ENCODE measurements around the gene USP46. TPM values are rescaled to one million over a fixed set of nuclear protein-coding genes. Genes with fewer than 3 reads are reported as not detected.

Gene USP46
- total RNA-seq, 2 experiments from 2014 or later, result 13.1 to 15.0 TPM

DNA sequence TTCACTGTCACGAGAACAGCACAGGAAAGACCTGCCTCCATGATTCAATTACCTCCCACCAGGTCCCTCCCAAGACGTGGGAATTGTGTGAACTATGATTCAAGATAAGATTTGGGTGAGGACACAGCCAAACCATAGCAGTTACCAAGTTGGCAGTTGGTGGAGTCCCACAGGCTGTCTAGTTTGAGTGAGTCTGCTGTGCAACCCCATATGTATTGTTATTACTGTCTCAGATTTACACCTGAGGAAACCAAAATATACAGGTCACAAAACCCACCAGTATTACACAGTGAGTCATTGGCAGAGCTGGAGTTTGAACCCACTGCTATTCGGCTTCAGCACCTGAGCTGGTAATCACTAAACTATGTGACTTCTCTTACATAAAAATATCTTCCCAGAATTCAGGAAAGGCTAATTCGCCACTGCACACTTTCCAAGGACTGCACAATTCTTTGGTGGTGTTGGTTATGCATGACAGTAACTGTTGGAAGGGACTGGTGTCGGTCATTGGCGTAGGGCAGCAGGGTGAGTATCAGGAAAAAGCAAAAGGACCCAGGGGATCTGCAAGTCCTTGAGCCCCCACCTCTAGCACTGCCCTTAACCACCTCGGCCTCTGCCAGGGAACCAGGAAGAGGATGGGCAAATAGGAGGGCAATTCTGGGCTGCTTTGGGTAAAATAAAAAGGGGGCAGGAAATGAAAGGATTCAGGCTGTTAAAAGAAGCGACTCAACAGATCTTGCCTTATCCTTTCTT is 110.1 kb downstream of the USP46 start:
- ChIA-PET CTCF (interaction anchor here (1.2 to 5.3 kb wide), 2 partner anchors 116 to 435 kb away, joined by 4 to 58 read pairs; no protein-coding TSS in a partner anchor), POLR2A (no interaction called here)
- DNase-seq, result no peak
- Mint-ChIP-seq H3K27me3 (peaks cover 14% of the 10 kb centered on the region), H3K36me3 (ENCODE audit: low read depth) (no peaks in the 10 kb centered on the region), H3K4me1 (peaks cover 1% of the 10 kb centered on the region), H3K4me3 (no peak overlapping the region), H3K27ac (no peak overlapping the region), H3K9me3 (no peaks in the 10 kb centered on the region)

DNA sequence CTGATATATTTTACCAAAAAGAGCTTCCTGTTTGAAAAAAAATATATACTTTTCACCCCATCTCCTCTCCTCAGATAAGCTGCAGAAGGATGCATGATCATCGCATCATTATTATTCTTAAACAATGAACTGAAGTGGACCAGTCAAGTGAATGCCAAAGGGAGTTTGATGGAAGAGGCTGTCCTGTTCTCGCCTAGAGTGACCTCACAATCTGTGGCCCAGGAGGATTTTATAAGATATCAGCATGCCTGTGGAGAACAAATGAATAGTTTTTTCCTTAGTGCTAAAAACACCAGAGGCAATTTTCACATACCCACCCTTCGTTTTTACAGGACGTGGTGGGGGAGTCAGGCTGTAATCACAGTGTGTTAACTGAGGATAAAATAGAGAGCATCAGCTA is 112.7 kb downstream of the USP46 start:
- POLR2A ChIA-PET, result interaction anchor here (1.3 kb wide), 1 partner anchor 166 kb away, joined by 4 read pairs; no protein-coding TSS in a partner anchor
- DNase-seq, result no peak
- no peak overlapping the region for H3K27ac Mint-ChIP-seq
- H3K9me3 Mint-ChIP-seq, result no peaks in the 10 kb centered on the region
- CTCF ChIA-PET, result interaction anchor here (0.6 to 5.3 kb wide), 11 partner anchors 71 to 466 kb away, joined by 3 to 58 read pairs (median 4); no protein-coding TSS in a partner anchor
- H3K4me3 Mint-ChIP-seq, result no peak overlapping the region
- peaks cover 1% of the 10 kb centered on the region for H3K4me1 Mint-ChIP-seq
- H3K36me3 Mint-ChIP-seq (ENCODE audit: low read depth), result no peaks in the 10 kb centered on the region
- peaks cover 10% of the 10 kb centered on the region for H3K27me3 Mint-ChIP-seq

GRCh38 chr4:52545099-52546069 is 113.7 kb downstream of the USP46 start:
- CTCF ChIA-PET, result interaction anchor here (0.6 to 5.3 kb wide), 17 partner anchors 11 to 1275 kb away, joined by 3 to 58 read pairs (median 4); no protein-coding TSS in a partner anchor
- POLR2A ChIA-PET, result interaction anchor here (0.6 to 1.5 kb wide), 3 partner anchors 114 to 438 kb away, joined by 3 to 5 read pairs (median 4); partner anchors contain the start of gene USP46

More at GRCh38 chr4:52545099-52546069, 113.7 kb downstream of the USP46 start:
- Mint-ChIP-seq H3K4me3 (no peak overlapping the region), H3K36me3 (ENCODE audit: low read depth) (no peaks in the 10 kb centered on the region), H3K27me3 (peaks cover 10% of the 10 kb centered on the region), H3K9me3 (no peaks in the 10 kb centered on the region), H3K27ac (no peak overlapping the region), H3K4me1 (peaks cover 1% of the 10 kb centered on the region)
- peak; percentile 66 for DNase-seq

Other genes with a start within 250 kb of the USP46 start
- not detected for gene ERVMER34-1, start 92.1 kb upstream of the USP46 start, total RNA-seq
- gene RASL11B, start 203.0 kb upstream of the USP46 start, total RNA-seq, result under 1 TPM; 0.25 to 0.33 TPM

All from activated CD4-positive, alpha-beta memory T cell treated with anti-CD3 and anti-CD28 coated beads, Interleukin-2, amount 10 ng/mL, durations not matched to agents 7 days and 5 days (primary cell).